ENCODE measurements around the gene FBRS.

The FBRS gene

DNA sequence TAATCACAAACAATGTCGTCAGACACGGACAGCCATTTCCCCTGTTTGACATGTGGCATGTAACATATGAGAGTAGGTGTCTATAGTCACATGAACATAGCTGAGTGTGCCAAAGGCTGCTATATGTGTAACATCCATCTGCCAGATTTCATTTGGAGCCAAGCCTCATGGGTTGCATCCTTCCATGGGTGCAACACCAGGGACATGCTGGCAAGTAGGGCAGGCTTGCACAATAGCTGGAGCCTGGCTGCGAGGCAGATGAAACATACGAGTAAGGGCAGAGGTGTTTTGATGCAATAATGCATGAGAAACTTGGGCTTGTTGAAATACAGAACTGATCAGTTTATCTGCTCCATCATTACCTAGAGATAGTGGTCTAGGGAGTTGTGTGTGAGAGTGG lies 39.0 kb upstream of the FBRS start:
- H3K36me3 Mint-ChIP-seq (ENCODE audit: low read depth) = no peaks in the 10 kb centered on the region
- peak overlapping the region in 1 of 3 experiments; percentile 50 for H3K4me3 Mint-ChIP-seq
- no peaks in the 10 kb centered on the region for H3K27me3 Mint-ChIP-seq (ENCODE audit: low read depth)
- H3K4me1 Mint-ChIP-seq = peaks cover 42% of the 10 kb centered on the region
- H3K9me3 Mint-ChIP-seq = peaks cover 3% of the 10 kb centered on the region
- H3K27ac Mint-ChIP-seq = peak overlapping the region; percentile 87 to 97 (median 95)
- TF ChIP-seq, protein P1, sequence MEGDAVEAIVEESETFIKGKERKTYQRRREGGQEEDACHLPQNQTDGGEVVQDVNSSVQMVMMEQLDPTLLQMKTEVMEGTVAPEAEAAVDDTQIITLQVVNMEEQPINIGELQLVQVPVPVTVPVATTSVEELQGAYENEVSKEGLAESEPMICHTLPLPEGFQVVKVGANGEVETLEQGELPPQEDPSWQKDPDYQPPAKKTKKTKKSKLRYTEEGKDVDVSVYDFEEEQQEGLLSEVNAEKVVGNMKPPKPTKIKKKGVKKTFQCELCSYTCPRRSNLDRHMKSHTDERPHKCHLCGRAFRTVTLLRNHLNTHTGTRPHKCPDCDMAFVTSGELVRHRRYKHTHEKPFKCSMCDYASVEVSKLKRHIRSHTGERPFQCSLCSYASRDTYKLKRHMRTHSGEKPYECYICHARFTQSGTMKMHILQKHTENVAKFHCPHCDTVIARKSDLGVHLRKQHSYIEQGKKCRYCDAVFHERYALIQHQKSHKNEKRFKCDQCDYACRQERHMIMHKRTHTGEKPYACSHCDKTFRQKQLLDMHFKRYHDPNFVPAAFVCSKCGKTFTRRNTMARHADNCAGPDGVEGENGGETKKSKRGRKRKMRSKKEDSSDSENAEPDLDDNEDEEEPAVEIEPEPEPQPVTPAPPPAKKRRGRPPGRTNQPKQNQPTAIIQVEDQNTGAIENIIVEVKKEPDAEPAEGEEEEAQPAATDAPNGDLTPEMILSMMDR (IDR thresholded peaks at IDR 0.05; ENCODE audit: unreplicated experiment in 3 of 3) = no peak

DNA sequence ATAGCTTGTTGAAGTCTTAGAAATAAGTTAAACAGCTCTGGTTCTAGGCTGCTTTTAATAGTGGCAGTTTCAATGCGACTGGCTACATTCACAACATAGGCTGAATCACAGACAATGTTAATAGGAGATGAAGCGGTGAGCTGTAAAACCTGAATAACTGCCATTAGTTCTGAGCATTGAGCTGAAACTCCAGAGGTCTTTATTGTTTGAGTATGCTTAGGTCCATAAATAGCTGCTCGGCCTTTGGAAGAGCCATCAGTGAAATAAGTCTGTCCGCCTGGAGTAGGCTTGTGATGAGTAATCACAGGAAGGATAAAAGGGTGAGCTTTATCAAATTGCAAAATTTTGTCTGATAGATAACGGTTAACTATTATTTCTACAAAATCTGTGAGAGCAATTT lies 38.6 kb upstream of the FBRS start:
- Mint-ChIP-seq H3K27ac (peak overlapping the region; percentile 87 to 97 (median 95)), H3K4me3 (peak overlapping the region in 2 of 3 experiments; percentile 50 to 52), H3K36me3 (ENCODE audit: low read depth) (no peaks in the 10 kb centered on the region), H3K9me3 (peaks cover 3% of the 10 kb centered on the region), H3K27me3 (ENCODE audit: low read depth) (no peaks in the 10 kb centered on the region), H3K4me1 (peaks cover 42% of the 10 kb centered on the region)
- TF ChIP-seq, protein P1 (IDR thresholded peaks at IDR 0.05; ENCODE audit: unreplicated experiment in 3 of 3) = no peak

DNA sequence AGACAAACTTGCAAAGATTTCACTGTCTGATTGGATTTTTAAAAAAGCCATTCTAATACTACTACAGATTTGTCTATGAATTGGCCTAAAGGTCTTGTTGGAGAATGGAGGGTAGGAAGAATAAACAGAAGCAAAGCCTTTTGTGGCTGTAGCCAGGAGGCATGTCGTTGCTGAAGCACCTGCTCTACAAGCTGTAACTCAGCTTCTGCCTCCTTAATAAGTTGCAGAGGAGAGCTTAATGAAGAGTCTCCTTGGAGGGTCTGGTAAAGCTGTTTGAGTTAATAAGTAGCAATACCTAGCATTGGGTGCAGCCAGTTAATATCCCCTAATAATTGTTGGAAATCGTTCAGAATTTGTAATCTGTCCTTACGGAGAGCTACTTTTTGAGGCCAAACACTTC lies 38.1 kb upstream of the FBRS start:
- peaks cover 42% of the 10 kb centered on the region for H3K4me1 Mint-ChIP-seq
- peak overlapping the region in 1 of 3 experiments; percentile 20 for H3K4me3 Mint-ChIP-seq
- no peaks in the 10 kb centered on the region for H3K27me3 Mint-ChIP-seq (ENCODE audit: low read depth)
- no peaks in the 10 kb centered on the region for H3K36me3 Mint-ChIP-seq (ENCODE audit: low read depth)
- peak overlapping the region; percentile 87 to 97 (median 95) for H3K27ac Mint-ChIP-seq
- TF ChIP-seq, protein P1 (IDR thresholded peaks at IDR 0.05; ENCODE audit: unreplicated experiment in 3 of 3) = no peak
- peaks cover 3% of the 10 kb centered on the region for H3K9me3 Mint-ChIP-seq

DNA sequence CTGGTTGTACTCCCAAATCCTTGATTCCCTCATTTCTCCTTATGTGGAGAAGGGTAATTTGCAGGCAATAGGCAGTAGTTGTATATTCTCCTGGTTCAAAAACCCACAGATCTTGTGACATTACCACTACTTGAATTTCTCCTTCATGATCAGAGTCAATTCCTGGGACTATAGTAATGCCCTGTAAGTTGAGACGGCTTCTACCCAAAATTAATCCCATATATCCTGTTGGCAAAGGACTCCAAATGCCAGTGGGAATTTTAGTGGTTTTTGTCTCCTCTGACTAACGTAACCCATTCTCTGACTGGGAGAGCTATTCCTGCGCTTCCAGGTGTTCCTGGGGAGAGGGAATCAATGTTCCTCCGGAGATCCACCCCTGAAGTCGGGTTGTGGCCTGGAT lies 36.5 kb upstream of the FBRS start:
- H3K27me3 Mint-ChIP-seq (ENCODE audit: low read depth) = no peaks in the 10 kb centered on the region
- H3K4me3 Mint-ChIP-seq = no peak overlapping the region
- H3K9me3 Mint-ChIP-seq = peaks cover 3% of the 10 kb centered on the region
- peaks cover 42% of the 10 kb centered on the region for H3K4me1 Mint-ChIP-seq
- TF ChIP-seq, protein P1 (IDR thresholded peaks at IDR 0.05; ENCODE audit: unreplicated experiment in 3 of 3) = no peak
- H3K36me3 Mint-ChIP-seq (ENCODE audit: low read depth) = no peaks in the 10 kb centered on the region
- peak overlapping the region; percentile 87 to 97 (median 96) for H3K27ac Mint-ChIP-seq

DNA sequence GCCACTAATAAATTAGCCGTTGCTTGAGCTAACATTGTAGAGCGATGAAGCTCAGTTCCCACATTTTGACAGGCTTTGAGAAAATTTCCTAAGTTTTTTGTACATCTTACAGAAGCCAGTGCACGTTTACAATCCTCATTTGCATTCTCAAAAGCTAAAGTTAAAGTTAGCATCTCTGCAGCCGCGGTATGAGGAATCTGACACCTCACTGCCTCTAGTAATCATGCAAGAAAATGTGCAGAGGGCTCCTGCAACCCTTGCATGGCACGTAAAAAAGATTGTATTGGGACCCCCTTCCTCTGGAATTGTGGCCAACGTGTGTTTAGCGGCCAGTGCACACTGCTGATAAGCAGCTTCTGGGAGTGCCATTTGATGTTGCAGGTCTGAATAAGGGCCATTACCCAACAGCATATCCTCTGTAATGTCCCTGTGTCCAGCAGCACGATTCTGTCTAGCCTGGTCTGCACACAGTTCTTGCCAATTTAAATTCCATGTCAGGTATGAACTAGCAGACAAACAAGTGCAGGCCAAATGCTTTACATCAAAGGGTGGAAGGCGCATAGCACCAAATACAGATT lies 35.7 kb upstream of the FBRS start:
- Mint-ChIP-seq H3K4me3 (peak overlapping the region in 2 of 3 experiments; percentile 2 to 7), H3K4me1 (peaks cover 42% of the 10 kb centered on the region), H3K36me3 (ENCODE audit: low read depth) (no peaks in the 10 kb centered on the region), H3K9me3 (peaks cover 3% of the 10 kb centered on the region), H3K27me3 (ENCODE audit: low read depth) (no peaks in the 10 kb centered on the region), H3K27ac (peak overlapping the region; percentile 87 to 97 (median 96))
- TF ChIP-seq, protein P1 (IDR thresholded peaks at IDR 0.05; ENCODE audit: unreplicated experiment in 3 of 3) = no peak
